ENCODE results near the gene SLC27A2.

SLC27A2 gene

DNA sequence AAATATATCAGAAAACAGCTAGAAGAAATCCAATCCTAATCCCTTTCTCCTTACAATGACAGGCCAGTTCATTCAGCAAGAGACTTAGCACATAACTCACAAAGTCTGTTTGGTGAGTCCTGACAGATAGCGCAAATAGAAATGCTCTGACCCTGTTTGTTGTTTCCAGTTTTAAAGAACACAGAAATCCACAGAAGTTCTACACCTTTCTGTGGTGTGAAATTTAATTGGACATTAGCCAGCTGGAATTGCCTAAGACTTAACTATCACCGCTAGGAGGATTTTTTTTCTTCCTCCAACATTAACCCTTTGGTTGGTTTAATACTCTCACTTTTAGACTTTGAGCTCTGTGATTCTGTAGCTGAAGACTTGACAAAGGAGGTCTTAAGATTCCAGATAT, 52.8 kb downstream of the SLC27A2 start:
- TF ChIP-seq TOX (CRISPR knock-in tag; IDR thresholded peaks at IDR 0.05; ENCODE audit: borderline replicate concordance) (no peak), BACH2 (CRISPR knock-in tag; IDR thresholded peaks at IDR 0.05; ENCODE audit: borderline replicate concordance) (no peak), ARNTL (CRISPR knock-in tag; IDR thresholded peaks at IDR 0.05; ENCODE audit: borderline replicate concordance, low read depth) (no peak), SNAI2 (CRISPR knock-in tag; IDR thresholded peaks at IDR 0.05) (no peak), PPARA (CRISPR knock-in tag; IDR thresholded peaks at IDR 0.05; ENCODE audit: borderline replicate concordance) (no peak), TCF4 (CRISPR knock-in tag; IDR thresholded peaks at IDR 0.05; ENCODE audit: borderline replicate concordance) (no peak), ISL1 (CRISPR knock-in tag; IDR thresholded peaks at IDR 0.05) (no peak), ZC3H10 (CRISPR knock-in tag; IDR thresholded peaks at IDR 0.05) (no peak), ZFP3 (CRISPR knock-in tag; IDR thresholded peaks at IDR 0.05) (no peak), ZFP30 (CRISPR knock-in tag; IDR thresholded peaks at IDR 0.05) (no peak), RARB (CRISPR knock-in tag; IDR thresholded peaks at IDR 0.05) (no peak), GLIS3 (CRISPR knock-in tag; IDR thresholded peaks at IDR 0.05) (no peak), ZNF8 (CRISPR knock-in tag; IDR thresholded peaks at IDR 0.05) (no peak), ESRRG (CRISPR knock-in tag; IDR thresholded peaks at IDR 0.05) (no peak)
- TF ChIP-seq, protein P1, sequence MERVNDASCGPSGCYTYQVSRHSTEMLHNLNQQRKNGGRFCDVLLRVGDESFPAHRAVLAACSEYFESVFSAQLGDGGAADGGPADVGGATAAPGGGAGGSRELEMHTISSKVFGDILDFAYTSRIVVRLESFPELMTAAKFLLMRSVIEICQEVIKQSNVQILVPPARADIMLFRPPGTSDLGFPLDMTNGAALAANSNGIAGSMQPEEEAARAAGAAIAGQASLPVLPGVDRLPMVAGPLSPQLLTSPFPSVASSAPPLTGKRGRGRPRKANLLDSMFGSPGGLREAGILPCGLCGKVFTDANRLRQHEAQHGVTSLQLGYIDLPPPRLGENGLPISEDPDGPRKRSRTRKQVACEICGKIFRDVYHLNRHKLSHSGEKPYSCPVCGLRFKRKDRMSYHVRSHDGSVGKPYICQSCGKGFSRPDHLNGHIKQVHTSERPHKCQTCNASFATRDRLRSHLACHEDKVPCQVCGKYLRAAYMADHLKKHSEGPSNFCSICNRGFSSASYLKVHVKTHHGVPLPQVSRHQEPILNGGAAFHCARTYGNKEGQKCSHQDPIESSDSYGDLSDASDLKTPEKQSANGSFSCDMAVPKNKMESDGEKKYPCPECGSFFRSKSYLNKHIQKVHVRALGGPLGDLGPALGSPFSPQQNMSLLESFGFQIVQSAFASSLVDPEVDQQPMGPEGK (CRISPR knock-in tag; IDR thresholded peaks at IDR 0.05; ENCODE audit: borderline replicate concordance): no peak
- TF ChIP-seq, protein P2, sequence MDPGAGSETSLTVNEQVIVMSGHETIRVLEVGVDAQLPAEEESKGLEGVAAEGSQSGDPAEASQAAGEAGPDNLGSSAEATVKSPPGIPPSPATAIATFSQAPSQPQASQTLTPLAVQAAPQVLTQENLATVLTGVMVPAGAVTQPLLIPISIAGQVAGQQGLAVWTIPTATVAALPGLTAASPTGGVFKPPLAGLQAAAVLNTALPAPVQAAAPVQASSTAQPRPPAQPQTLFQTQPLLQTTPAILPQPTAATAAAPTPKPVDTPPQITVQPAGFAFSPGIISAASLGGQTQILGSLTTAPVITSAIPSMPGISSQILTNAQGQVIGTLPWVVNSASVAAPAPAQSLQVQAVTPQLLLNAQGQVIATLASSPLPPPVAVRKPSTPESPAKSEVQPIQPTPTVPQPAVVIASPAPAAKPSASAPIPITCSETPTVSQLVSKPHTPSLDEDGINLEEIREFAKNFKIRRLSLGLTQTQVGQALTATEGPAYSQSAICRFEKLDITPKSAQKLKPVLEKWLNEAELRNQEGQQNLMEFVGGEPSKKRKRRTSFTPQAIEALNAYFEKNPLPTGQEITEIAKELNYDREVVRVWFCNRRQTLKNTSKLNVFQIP (CRISPR knock-in tag; IDR thresholded peaks at IDR 0.05; ENCODE audit: borderline replicate concordance, low read depth): no peak
- TF ChIP-seq, protein P3, sequence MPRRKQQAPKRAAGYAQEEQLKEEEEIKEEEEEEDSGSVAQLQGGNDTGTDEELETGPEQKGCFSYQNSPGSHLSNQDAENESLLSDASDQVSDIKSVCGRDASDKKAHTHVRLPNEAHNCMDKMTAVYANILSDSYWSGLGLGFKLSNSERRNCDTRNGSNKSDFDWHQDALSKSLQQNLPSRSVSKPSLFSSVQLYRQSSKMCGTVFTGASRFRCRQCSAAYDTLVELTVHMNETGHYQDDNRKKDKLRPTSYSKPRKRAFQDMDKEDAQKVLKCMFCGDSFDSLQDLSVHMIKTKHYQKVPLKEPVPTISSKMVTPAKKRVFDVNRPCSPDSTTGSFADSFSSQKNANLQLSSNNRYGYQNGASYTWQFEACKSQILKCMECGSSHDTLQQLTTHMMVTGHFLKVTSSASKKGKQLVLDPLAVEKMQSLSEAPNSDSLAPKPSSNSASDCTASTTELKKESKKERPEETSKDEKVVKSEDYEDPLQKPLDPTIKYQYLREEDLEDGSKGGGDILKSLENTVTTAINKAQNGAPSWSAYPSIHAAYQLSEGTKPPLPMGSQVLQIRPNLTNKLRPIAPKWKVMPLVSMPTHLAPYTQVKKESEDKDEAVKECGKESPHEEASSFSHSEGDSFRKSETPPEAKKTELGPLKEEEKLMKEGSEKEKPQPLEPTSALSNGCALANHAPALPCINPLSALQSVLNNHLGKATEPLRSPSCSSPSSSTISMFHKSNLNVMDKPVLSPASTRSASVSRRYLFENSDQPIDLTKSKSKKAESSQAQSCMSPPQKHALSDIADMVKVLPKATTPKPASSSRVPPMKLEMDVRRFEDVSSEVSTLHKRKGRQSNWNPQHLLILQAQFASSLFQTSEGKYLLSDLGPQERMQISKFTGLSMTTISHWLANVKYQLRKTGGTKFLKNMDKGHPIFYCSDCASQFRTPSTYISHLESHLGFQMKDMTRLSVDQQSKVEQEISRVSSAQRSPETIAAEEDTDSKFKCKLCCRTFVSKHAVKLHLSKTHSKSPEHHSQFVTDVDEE (CRISPR knock-in tag; IDR thresholded peaks at IDR 0.05): no peak
- ATAC-seq: no peak

DNA sequence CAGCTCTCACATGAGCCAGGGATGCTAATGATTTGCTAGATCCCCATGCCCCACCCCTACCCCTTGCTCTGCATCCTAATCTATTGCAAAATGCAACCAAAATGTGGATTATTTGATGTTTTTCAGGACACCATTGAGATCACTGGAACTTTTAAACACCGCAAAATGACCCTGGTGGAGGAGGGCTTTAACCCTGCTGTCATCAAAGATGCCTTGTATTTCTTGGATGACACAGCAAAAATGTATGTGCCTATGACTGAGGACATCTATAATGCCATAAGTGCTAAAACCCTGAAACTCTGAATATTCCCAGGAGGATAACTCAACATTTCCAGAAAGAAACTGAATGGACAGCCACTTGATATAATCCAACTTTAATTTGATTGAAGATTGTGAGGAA, 53.8 kb downstream of the SLC27A2 start:
- TF ChIP-seq GLIS3 (CRISPR knock-in tag; IDR thresholded peaks at IDR 0.05) (no peak), ZNF8 (CRISPR knock-in tag; IDR thresholded peaks at IDR 0.05) (no peak)
- no peak for ATAC-seq

DNA sequence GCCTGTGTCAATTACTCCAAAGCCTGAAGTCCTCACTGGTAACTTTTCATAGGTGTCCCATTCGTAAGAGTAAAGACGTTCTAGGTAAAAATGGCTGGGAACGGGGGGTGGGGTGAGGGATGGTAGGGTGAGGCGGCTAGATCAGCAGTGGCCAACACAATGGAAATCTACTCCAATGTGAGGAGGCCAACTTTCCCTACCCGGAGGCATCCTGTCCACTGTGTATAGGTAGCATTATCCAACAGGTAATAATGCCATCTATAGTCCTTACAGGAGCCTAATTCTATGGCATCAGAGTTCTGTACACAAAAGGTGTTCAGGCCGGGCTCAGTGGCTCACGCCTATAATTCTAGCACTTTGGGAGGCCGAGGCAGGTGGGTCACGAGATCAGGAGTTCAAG, 54.4 kb downstream of the SLC27A2 start:
- TF ChIP-seq ARNTL (CRISPR knock-in tag; IDR thresholded peaks at IDR 0.05; ENCODE audit: borderline replicate concordance, low read depth): no peak
- no peak for TF ChIP-seq ISL1 (CRISPR knock-in tag; IDR thresholded peaks at IDR 0.05)
- no peak for TF ChIP-seq SNAI2 (CRISPR knock-in tag; IDR thresholded peaks at IDR 0.05)
- TF ChIP-seq, protein P3 (CRISPR knock-in tag; IDR thresholded peaks at IDR 0.05): no peak
- no peak for TF ChIP-seq CSDC2 (CRISPR knock-in tag; IDR thresholded peaks at IDR 0.05)
- TF ChIP-seq, protein P1 (CRISPR knock-in tag; IDR thresholded peaks at IDR 0.05; ENCODE audit: borderline replicate concordance): no peak
- no peak for TF ChIP-seq ZNF8 (CRISPR knock-in tag; IDR thresholded peaks at IDR 0.05)
- ATAC-seq: no peak

Measured in SK-N-SH treated with all-trans-retinoic acid at 6 μM for 48 hours (cell line).